HEK293 (cell line): ENCODE results near the gene PHLDB1.

Experiments
- GLIS1 ChIP-seq: fragments of 450-650 bp; formaldehyde crosslinking; IDR thresholded peaks from 2 replicates; pipeline ENCODE4 v1.5.1; 2016; ENCODE audit warnings: missing biosample characterization, missing genetic modification characterization
- HOXA7 ChIP-seq: sonication (generic); formaldehyde crosslinking; IDR thresholded peaks from 2 replicates; pipeline ENCODE4 v1.8.1; 2022; ENCODE audit warnings: missing genetic modification reagents, borderline replicate concordance
- SP7 ChIP-seq: fragments of 450-650 bp; formaldehyde crosslinking; IDR thresholded peaks from 2 replicates; pipeline ENCODE4 v1.5.1; 2016; ENCODE audit warnings: missing biosample characterization, missing genetic modification characterization
- ZNF175 ChIP-seq: fragments of 450-650 bp; formaldehyde crosslinking; IDR thresholded peaks from 2 replicates; pipeline ENCODE4 v1.5.1; 2016; ENCODE audit warnings: missing biosample characterization, missing genetic modification characterization
- ZNF23 ChIP-seq: fragments of 450-650 bp; formaldehyde crosslinking; IDR thresholded peaks from 2 replicates; pipeline ENCODE4 v1.5.1; 2016; ENCODE audit warnings: missing biosample characterization, missing genetic modification characterization, borderline replicate concordance
- ZNF274 ChIP-seq, 2 experiments: fragments of 200-500 bp in 1 of 2; fragments of 450-650 bp in 1 of 2; sonication (Bioruptor generic) in 1 of 2; formaldehyde crosslinking in 1 of 2; IDR thresholded peaks; 2 replicates each; pipeline versions ENCODE4 v1.5.1 to v1.6.1; 2014 to 2016; ENCODE audit warnings: borderline replicate concordance in 1 of 2, inconsistent platforms in 1 of 2, low read length in 1 of 2, missing biosample characterization in 1 of 2, missing genetic modification characterization in 1 of 2
- ZNF521 ChIP-seq: fragments of 450-650 bp; formaldehyde crosslinking; IDR thresholded peaks from 2 replicates; pipeline ENCODE4 v1.5.1; 2017; ENCODE audit warnings: missing biosample characterization, mild to moderate bottlenecking, missing genetic modification characterization
- ZNF530 ChIP-seq: fragments of 450-650 bp; formaldehyde crosslinking; IDR thresholded peaks from 2 replicates; pipeline ENCODE4 v1.5.1; 2016; ENCODE audit warnings: low read depth, missing biosample characterization, missing genetic modification characterization
- ZNF596 ChIP-seq: fragments of 450-650 bp; IDR thresholded peaks from 2 replicates; pipeline ENCODE4 v1.5.0; 2018; ENCODE audit warnings: missing biosample characterization, mild to moderate bottlenecking, missing genetic modification characterization, moderate library complexity
- ZNF76 ChIP-seq: fragments of 450-650 bp; formaldehyde crosslinking; IDR thresholded peaks from 2 replicates; pipeline ENCODE4; 2016; ENCODE audit warnings: low read depth, missing biosample characterization, missing genetic modification characterization, borderline replicate concordance
- TF ChIP-seq, protein P1 (sequence below): fragments of 450-650 bp; formaldehyde crosslinking; IDR thresholded peaks from 2 replicates; pipeline ENCODE4 v1.5.1; 2016; ENCODE audit warnings: missing biosample characterization, missing genetic modification characterization
- TF ChIP-seq, protein P2 (sequence below): fragments of 450-650 bp; formaldehyde crosslinking; IDR thresholded peaks from 2 replicates; pipeline ENCODE4 v1.5.1; 2016; ENCODE audit warnings: missing biosample characterization, missing genetic modification characterization
- TF ChIP-seq, protein P3 (sequence below): fragments of 450-650 bp; formaldehyde crosslinking; IDR thresholded peaks from 2 replicates; pipeline ENCODE4 v1.5.1; 2016; ENCODE audit warnings: missing biosample characterization, missing genetic modification characterization

DNA sequence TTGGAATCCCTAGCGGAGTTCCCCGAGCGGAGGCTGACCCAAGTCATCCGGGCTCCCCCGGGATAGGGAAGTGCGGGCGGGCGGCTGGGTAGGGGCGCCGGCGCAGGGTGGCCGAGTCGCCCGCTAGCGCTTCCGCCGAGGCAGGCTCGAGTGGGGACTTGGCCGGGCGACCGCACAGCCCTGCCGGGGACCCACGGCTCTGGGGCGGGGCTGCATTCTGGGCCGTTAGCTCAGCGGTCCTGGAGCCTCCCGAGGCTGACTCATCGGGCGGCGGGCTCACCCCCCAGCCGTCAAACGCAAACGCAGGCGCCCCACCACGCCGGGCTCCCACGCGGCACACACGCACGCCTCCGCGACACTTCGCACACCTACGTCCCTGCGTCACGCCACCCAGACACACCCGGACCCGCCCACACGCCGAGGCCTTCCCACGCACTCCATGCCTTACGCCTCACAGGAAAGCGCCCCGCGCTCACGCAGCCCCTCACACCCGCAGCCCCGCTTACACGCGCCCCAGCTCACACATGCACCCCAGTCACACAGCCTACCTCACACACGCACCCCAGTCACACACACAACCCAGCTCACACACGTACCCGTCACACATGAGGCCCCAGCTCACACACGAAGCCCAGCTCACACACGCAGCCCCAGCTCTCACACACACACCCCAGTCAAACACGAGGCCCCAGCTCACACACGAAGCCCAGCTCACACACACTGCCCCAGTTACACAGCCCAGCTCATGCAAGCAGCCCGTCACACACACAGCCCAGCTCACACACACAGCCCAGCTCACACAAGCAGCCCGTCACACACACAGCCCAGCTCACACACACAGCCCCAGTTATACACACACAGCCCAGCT, 1.2 kb downstream of the PHLDB1 start:
- TF ChIP-seq HOXA7 (CRISPR knock-in tag): no peak
- peak; percentile 32; the same call in 1 of the 2 replicates for TF ChIP-seq ZNF76
- TF ChIP-seq, protein P1, sequence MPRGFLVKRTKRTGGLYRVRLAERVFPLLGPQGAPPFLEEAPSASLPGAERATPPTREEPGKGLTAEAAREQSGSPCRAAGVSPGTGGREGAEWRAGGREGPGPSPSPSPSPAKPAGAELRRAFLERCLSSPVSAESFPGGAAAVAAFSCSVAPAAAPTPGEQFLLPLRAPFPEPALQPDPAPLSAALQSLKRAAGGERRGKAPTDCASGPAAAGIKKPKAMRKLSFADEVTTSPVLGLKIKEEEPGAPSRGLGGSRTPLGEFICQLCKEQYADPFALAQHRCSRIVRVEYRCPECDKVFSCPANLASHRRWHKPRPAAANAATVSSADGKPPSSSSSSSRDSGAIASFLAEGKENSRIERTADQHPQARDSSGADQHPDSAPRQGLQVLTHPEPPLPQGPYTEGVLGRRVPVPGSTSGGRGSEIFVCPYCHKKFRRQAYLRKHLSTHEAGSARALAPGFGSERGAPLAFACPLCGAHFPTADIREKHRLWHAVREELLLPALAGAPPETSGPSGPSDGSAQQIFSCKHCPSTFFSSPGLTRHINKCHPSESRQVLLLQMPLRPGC (tag by site-specific recombination): no peak
- TF ChIP-seq, protein P2, sequence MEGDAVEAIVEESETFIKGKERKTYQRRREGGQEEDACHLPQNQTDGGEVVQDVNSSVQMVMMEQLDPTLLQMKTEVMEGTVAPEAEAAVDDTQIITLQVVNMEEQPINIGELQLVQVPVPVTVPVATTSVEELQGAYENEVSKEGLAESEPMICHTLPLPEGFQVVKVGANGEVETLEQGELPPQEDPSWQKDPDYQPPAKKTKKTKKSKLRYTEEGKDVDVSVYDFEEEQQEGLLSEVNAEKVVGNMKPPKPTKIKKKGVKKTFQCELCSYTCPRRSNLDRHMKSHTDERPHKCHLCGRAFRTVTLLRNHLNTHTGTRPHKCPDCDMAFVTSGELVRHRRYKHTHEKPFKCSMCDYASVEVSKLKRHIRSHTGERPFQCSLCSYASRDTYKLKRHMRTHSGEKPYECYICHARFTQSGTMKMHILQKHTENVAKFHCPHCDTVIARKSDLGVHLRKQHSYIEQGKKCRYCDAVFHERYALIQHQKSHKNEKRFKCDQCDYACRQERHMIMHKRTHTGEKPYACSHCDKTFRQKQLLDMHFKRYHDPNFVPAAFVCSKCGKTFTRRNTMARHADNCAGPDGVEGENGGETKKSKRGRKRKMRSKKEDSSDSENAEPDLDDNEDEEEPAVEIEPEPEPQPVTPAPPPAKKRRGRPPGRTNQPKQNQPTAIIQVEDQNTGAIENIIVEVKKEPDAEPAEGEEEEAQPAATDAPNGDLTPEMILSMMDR (tag by site-specific recombination): no peak; the same call in 1 of the 2 replicates
- no peak for TF ChIP-seq ZNF596 (tag by site-specific recombination)
- no peak for TF ChIP-seq ZNF23 (tag by site-specific recombination)
- no peak for TF ChIP-seq ZNF521 (tag by site-specific recombination)
- no peak for TF ChIP-seq ZNF274 (IDR thresholded peaks at IDR 0.05; ENCODE audit: low read length)
- TF ChIP-seq ZNF274 (tag by site-specific recombination; IDR thresholded peaks at IDR 0.05; ENCODE audit: borderline replicate concordance): no peak
- peak; percentile 83 for TF ChIP-seq GLIS1 (tag by site-specific recombination)
- TF ChIP-seq ZNF530 (tag by site-specific recombination): no peak
- TF ChIP-seq SP7 (tag by site-specific recombination): peak; percentile 51; the same call in 1 of the 2 replicates
- TF ChIP-seq, protein P3, sequence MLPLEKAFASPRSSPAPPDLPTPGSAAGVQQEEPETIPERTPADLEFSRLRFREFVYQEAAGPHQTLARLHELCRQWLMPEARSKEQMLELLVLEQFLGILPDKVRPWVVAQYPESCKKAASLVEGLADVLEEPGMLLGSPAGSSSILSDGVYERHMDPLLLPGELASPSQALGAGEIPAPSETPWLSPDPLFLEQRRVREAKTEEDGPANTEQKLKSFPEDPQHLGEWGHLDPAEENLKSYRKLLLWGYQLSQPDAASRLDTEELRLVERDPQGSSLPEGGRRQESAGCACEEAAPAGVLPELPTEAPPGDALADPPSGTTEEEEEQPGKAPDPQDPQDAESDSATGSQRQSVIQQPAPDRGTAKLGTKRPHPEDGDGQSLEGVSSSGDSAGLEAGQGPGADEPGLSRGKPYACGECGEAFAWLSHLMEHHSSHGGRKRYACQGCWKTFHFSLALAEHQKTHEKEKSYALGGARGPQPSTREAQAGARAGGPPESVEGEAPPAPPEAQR (tag by site-specific recombination): no peak
- no peak for TF ChIP-seq ZNF175
